T-helper 17 cell (primary cell): ENCODE measurements around the gene UCK2. TPM values are rescaled to one million over a fixed set of nuclear protein-coding genes. Genes with fewer than 3 reads are reported as not detected.

Experiments used
- ATAC-seq: fragments of 150-1000 bp; cut with Tn5 transposase; 2 replicates; pipeline ENCODE4 v1.10.0; 2021; ENCODE audit warnings: mild to moderate bottlenecking, moderate library complexity
- DNase-seq, 3 donors: peaks; one replicate each; pipeline versions ENCODE4 v3.0.0 to v3.0.0-alpha.2; 2020 to 2021
- H3K9me3 ChIP-seq: one replicate; pipeline ENCODE4 v1.7.0; 2013; ENCODE audit warnings: low read length, mild to moderate bottlenecking; ENCODE audit not compliant: control insufficient read depth, poor library complexity, severe bottlenecking
- H3K27ac Mint-ChIP-seq: one replicate; pipeline ENCODE4 v1.8.0; 2022; ENCODE audit warnings: mild to moderate bottlenecking, moderate library complexity, mixed read lengths
- H3K27me3 Mint-ChIP-seq: one replicate; pipeline ENCODE4 v1.8.0; 2022; ENCODE audit warnings: mixed read lengths
- H3K36me3 Mint-ChIP-seq: one replicate; pipeline ENCODE4 v1.8.0; 2022; ENCODE audit warnings: low read depth, mixed read lengths
- H3K4me1 Mint-ChIP-seq: one replicate; pipeline ENCODE4 v1.8.0; 2022; ENCODE audit warnings: mild to moderate bottlenecking, mixed read lengths
- H3K4me3 Mint-ChIP-seq: one replicate; pipeline ENCODE4 v1.8.0; 2022; ENCODE audit warnings: mild to moderate bottlenecking, moderate library complexity, mixed read lengths
- total RNA-seq, 4 donors: library from RNA in 2 of 4; stranded (reverse) in 2 of 4; gene quantifications; one replicate each; pipeline ENCODE4 v1.2.3 and lab custom pipeline; 2022 to 2026

The UCK2 gene
- total RNA-seq, 2 donors from 2014 or later: 3.3 to 5.6 TPM

- Mint-ChIP-seq H3K27me3 (no peaks in the 10 kb centered on the region), H3K36me3 (no peaks in the 10 kb centered on the region), H3K4me1 (peaks cover 31% of the 10 kb centered on the region), H3K4me3 (no peak overlapping the region), H3K27ac (no peak overlapping the region)
- H3K9me3 ChIP-seq: no peaks in the 10 kb centered on the region
- DNase-seq: no peak
- ATAC-seq: no peak
Observed at GRCh38 chr1:165853528-165854075, 26.2 kb downstream of the UCK2 start.

- H3K36me3 Mint-ChIP-seq: no peaks in the 10 kb centered on the region
- DNase-seq: no peak
- H3K4me1 Mint-ChIP-seq: peaks cover 31% of the 10 kb centered on the region
- H3K4me3 Mint-ChIP-seq: no peak overlapping the region
- peak; percentile 45 for ATAC-seq
- H3K9me3 ChIP-seq: no peaks in the 10 kb centered on the region
- H3K27me3 Mint-ChIP-seq: no peaks in the 10 kb centered on the region
- H3K27ac Mint-ChIP-seq: no peak overlapping the region
Observed at GRCh38 chr1:165854101-165854845, 26.9 kb downstream of the UCK2 start.

GRCh38 chr1:165855010-165855838 is 27.8 kb downstream of the UCK2 start:
- H3K27me3 Mint-ChIP-seq: no peaks in the 10 kb centered on the region
- peaks cover 1% of the 10 kb centered on the region for H3K36me3 Mint-ChIP-seq
- H3K4me3 Mint-ChIP-seq: no peak overlapping the region
- DNase-seq (no peak), ATAC-seq (no peak)
- H3K4me1 Mint-ChIP-seq: peaks cover 35% of the 10 kb centered on the region
- no peak overlapping the region for H3K27ac Mint-ChIP-seq
- no peaks in the 10 kb centered on the region for H3K9me3 ChIP-seq

- H3K9me3 ChIP-seq: no peaks in the 10 kb centered on the region
- no peak for ATAC-seq
- Mint-ChIP-seq H3K27ac (no peak overlapping the region), H3K4me3 (no peak overlapping the region), H3K36me3 (peaks cover 2% of the 10 kb centered on the region), H3K4me1 (peaks cover 34% of the 10 kb centered on the region), H3K27me3 (no peaks in the 10 kb centered on the region)
- no peak for DNase-seq
Observed at GRCh38 chr1:165856021-165856420, 28.6 kb downstream of the UCK2 start.

- no peaks in the 10 kb centered on the region for H3K9me3 ChIP-seq
- Mint-ChIP-seq H3K27ac (no peak overlapping the region), H3K27me3 (no peaks in the 10 kb centered on the region), H3K4me1 (peaks cover 31% of the 10 kb centered on the region), H3K36me3 (peaks cover 2% of the 10 kb centered on the region), H3K4me3 (no peak overlapping the region)
- no peak for DNase-seq
- ATAC-seq: no peak
Observed at GRCh38 chr1:165856606-165857005, 29.2 kb downstream of the UCK2 start.

- Mint-ChIP-seq H3K27me3 (no peaks in the 10 kb centered on the region), H3K4me1 (peaks cover 26% of the 10 kb centered on the region), H3K4me3 (no peak overlapping the region), H3K27ac (no peak overlapping the region), H3K36me3 (peaks cover 2% of the 10 kb centered on the region)
- H3K9me3 ChIP-seq: no peaks in the 10 kb centered on the region
- ATAC-seq: no peak
- DNase-seq: no peak
Observed at GRCh38 chr1:165857046-165857801, 29.8 kb downstream of the UCK2 start.

- Mint-ChIP-seq H3K27ac (no peak overlapping the region), H3K4me3 (no peak overlapping the region), H3K4me1 (peaks cover 22% of the 10 kb centered on the region), H3K36me3 (peaks cover 2% of the 10 kb centered on the region), H3K27me3 (no peaks in the 10 kb centered on the region)
- no peak for ATAC-seq
- DNase-seq: no peak
- H3K9me3 ChIP-seq: no peaks in the 10 kb centered on the region
Observed at GRCh38 chr1:165858364-165858823, 31.0 kb downstream of the UCK2 start.

- Mint-ChIP-seq H3K4me3 (no peak overlapping the region), H3K36me3 (peaks cover 2% of the 10 kb centered on the region), H3K4me1 (peaks cover 17% of the 10 kb centered on the region), H3K27ac (no peak overlapping the region), H3K27me3 (no peaks in the 10 kb centered on the region)
- no peaks in the 10 kb centered on the region for H3K9me3 ChIP-seq
- DNase-seq: no peak
- no peak for ATAC-seq
Observed at GRCh38 chr1:165858967-165859845, 31.8 kb downstream of the UCK2 start.

- Mint-ChIP-seq H3K27ac (no peak overlapping the region), H3K4me3 (no peak overlapping the region), H3K4me1 (peaks cover 14% of the 10 kb centered on the region), H3K27me3 (no peaks in the 10 kb centered on the region), H3K36me3 (peaks cover 2% of the 10 kb centered on the region)
- DNase-seq (no peak), ATAC-seq (no peak)
- no peaks in the 10 kb centered on the region for H3K9me3 ChIP-seq
Observed at GRCh38 chr1:165860065-165860464, 32.7 kb downstream of the UCK2 start.

- H3K36me3 Mint-ChIP-seq: peaks cover 2% of the 10 kb centered on the region
- H3K4me3 Mint-ChIP-seq: no peak overlapping the region
- H3K27ac Mint-ChIP-seq: no peak overlapping the region
- DNase-seq: no peak
- no peaks in the 10 kb centered on the region for H3K9me3 ChIP-seq
- H3K4me1 Mint-ChIP-seq: peaks cover 13% of the 10 kb centered on the region
- ATAC-seq: no peak
- H3K27me3 Mint-ChIP-seq: no peaks in the 10 kb centered on the region
Observed at GRCh38 chr1:165861911-165862310, 34.5 kb downstream of the UCK2 start.

- no peak for ATAC-seq
- H3K4me3 Mint-ChIP-seq: no peak overlapping the region
Observed at GRCh38 chr1:165862448-165862847, 35.0 kb downstream of the UCK2 start.

GRCh38 chr1:165863346-165863745 is 35.9 kb downstream of the UCK2 start:
- H3K27ac Mint-ChIP-seq: no peak overlapping the region
- ATAC-seq (no peak), DNase-seq (no peak)
- H3K4me1 Mint-ChIP-seq: peaks cover 9% of the 10 kb centered on the region
- H3K27me3 Mint-ChIP-seq: no peaks in the 10 kb centered on the region
- H3K9me3 ChIP-seq: no peaks in the 10 kb centered on the region
- no peak overlapping the region for H3K4me3 Mint-ChIP-seq
- peaks cover 2% of the 10 kb centered on the region for H3K36me3 Mint-ChIP-seq

More at GRCh38 chr1:165862448-165862847, 35.0 kb downstream of the UCK2 start:
- Mint-ChIP-seq H3K27ac (no peak overlapping the region), H3K4me1 (peaks cover 9% of the 10 kb centered on the region), H3K36me3 (peaks cover 2% of the 10 kb centered on the region), H3K27me3 (no peaks in the 10 kb centered on the region)
- no peak for DNase-seq
- H3K9me3 ChIP-seq: no peaks in the 10 kb centered on the region
